Heart left ventricle (tissue), 16 donors: Measurements from ENCODE around the gene RNF2. TPM values are rescaled to one million over a fixed set of nuclear protein-coding genes. Genes with fewer than 3 reads are reported as not detected.
A peak's percentile ranks its signal among the peaks of the same experiment; 100 is the strongest.

Source experiments
- ATAC-seq, 4 donors: fragments of 200-7000 bp; cut with Tn5 transposase; one replicate each; pipeline ENCODE4 v1.9.1; 2020 to 2022; ENCODE audit warnings: moderate library complexity in 4 of 4, mild to moderate bottlenecking in 3 of 4, moderate number of reproducible peaks in 1 of 4
- DNase-seq, 5 donors: peaks; one replicate each; pipeline ENCODE4 v3.0.0-alpha.2; 2020
- H3K27ac ChIP-seq, 12 donors: fragments of 200-600 bp; sonication (generic) in 4 of 12; one replicate each; pipeline versions ENCODE4 v1.5.0 to v1.8.0; 2016 to 2022; ENCODE audit warnings: mild to moderate bottlenecking in 2 of 12
- H3K27me3 ChIP-seq, 9 donors: fragments of 200-600 bp; sonication (generic) in 2 of 9; one replicate each; pipeline versions ENCODE4 v1.5.1 to v1.8.0; 2016 to 2022; ENCODE audit warnings: mild to moderate bottlenecking in 3 of 9
- H3K36me3 ChIP-seq, 9 donors: fragments of 200-600 bp; sonication (generic) in 2 of 9; one replicate each; pipeline versions ENCODE4 v1.5.0 to v1.8.0; 2018 to 2022; ENCODE audit warnings: mild to moderate bottlenecking in 2 of 9
- H3K4me1 ChIP-seq, 12 donors: fragments of 200-600 bp; sonication (generic) in 4 of 12; one replicate each; pipeline versions ENCODE4 v1.5.0 to v1.8.0; 2016 to 2022; ENCODE audit warnings: mild to moderate bottlenecking in 3 of 12
- H3K4me3 ChIP-seq, 12 donors: fragments of 200-600 bp; sonication (generic) in 4 of 12; one replicate each; pipeline versions ENCODE4 v1.5.0 to v1.8.0; 2017 to 2022; ENCODE audit warnings: mild to moderate bottlenecking in 9 of 12, moderate library complexity in 4 of 12
- H3K9me3 ChIP-seq, 12 donors: fragments of 200-600 bp; sonication (generic) in 4 of 12; one replicate each; pipeline versions ENCODE4 v1.5.0 to v1.8.0; 2016 to 2022; ENCODE audit warnings: mild to moderate bottlenecking in 1 of 12
- POLR2A ChIP-seq, 2 donors: fragments of 450-650 bp; IDR thresholded peaks; one replicate each; pipeline ENCODE4 v1.6.1; 2017; ENCODE audit warnings: antibody characterized with exemption in 2 of 2, mild to moderate bottlenecking in 2 of 2, moderate library complexity in 2 of 2
- WGBS, 4 donors: extraction: QIAGEN DNeasy Blood & Tissue Kit in 2 of 4; methylation state at CpG; one replicate each; pipeline versions ENCODE4 v1.1.5 to v1.1.7; 2013 to 2018; 5-methylcytosine and 5-hydroxymethylcytosine counted together
- intact Hi-C, 10 donors: fragments of 100-400 bp; cut with DNase I; formaldehyde crosslinking; loops; one replicate each; pipeline versions ENCODE4 v1.11.1 to v1.14.2; 2022
- polyA plus RNA-seq, 2 donors: library from polyadenylated mRNA; stranded (reverse); fragments of 200-250 nt; gene quantifications; one replicate each; pipeline ENCODE4 v1.2.3, GENCODE V29; 2013
- total RNA-seq, 9 donors: library from RNA; depleted of rRNA in 2 of 9; stranded (reverse); fragments of >200 nt in 2 of 9; fragmentation: NEBNext Ultra II Directional in 3 of 9; extraction: Animal tissue kit (Norgen Biotek cat#: 25700) in 3 of 9; gene quantifications; one replicate each; pipeline versions ENCODE4 v1.1.0 to v1.2.4, GENCODE V29; 2016 to 2023
- TF ChIP-seq, protein P1 (sequence below), 12 donors: fragments of 200-600 bp; sonication (generic) in 4 of 12; IDR thresholded peaks; one replicate each; pipeline versions ENCODE4 v1.5.0 to v1.8.0; 2018 to 2022; ENCODE audit warnings: antibody characterized with exemption in 12 of 12, mild to moderate bottlenecking in 5 of 12
- donor health status: ischemic (EF 13 %, LVEDD 7.1; RV severe dilation, severe dysfunction).
- donor health status: healthy with polysubstance abuse.
- donor health status: DM: no; HTN: yes; CAD: no.
- donor health status: DM: no; HTN: no; CAD: no.
- donor health status: ischemic (EF 25% LVEDD 6.9; RV normal size, moderate dysfunction).
- donor health status: ischemic (EF 25% LVEDD 5.7; RV mildly dilated, moderate dysfunction).
- donor health status: healthy.
- donor health status: DM: yes; HTN: yes; CAD: no.
- donor health status: ischemic (EF 35%, LVEDD 5.7; RV mildly dilated, moderate dysfunction).
- donor health status: nonischemic (EF 11% LVEDD 7.7; RV severe dilation, severe dysfunction).
- donor health status: DM: yes; HTN: yes; CAD: no.
- donor health status: PGD.
- donor health status: ischemic (EF 29% LVEDD 5.4; RV normal size, mild dysfunction).
- donor health status: nonischemic (EF 23%, LVEDD 6.1; RV moderate dilation, normal function).

RNF2 gene
- total and polyA plus RNA-seq, 11 donors, result 2.7 to 18.6 (median 12.4) TPM

DNA sequence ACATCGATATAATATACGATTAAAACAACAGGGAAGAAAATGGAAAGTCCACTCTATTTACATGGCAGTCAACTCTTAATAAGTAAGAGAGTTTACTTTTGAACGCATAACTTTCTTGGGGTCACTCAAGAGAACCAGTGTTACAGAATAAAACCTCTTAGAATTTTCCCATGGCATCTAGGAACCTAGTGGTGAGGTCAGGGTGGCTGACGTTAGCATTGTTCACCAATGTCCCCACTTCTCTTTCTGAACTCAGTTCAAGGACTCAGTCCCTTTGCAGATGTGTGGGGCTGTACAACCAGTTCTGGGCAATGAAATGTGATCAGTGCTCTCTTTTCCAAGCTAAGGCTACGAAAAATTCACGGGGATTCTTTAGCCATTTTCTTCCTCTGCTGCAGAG is 2.6 kb upstream of the RNF2 start:
- intact Hi-C loops, result no loop called here
- DNase-seq (no peak), ATAC-seq (no peak)
- Histone ChIP-seq H3K36me3 (no peaks in the 10 kb centered on the region), H3K27ac (no peak overlapping the region), H3K27me3 (no peaks in the 10 kb centered on the region), H3K4me1 (peaks cover 0 to 21% (median 13%) of the 10 kb centered on the region in 12 donors), H3K4me3 (no peak overlapping the region), H3K9me3 (no peaks in the 10 kb centered on the region)
- TF ChIP-seq, protein P1, sequence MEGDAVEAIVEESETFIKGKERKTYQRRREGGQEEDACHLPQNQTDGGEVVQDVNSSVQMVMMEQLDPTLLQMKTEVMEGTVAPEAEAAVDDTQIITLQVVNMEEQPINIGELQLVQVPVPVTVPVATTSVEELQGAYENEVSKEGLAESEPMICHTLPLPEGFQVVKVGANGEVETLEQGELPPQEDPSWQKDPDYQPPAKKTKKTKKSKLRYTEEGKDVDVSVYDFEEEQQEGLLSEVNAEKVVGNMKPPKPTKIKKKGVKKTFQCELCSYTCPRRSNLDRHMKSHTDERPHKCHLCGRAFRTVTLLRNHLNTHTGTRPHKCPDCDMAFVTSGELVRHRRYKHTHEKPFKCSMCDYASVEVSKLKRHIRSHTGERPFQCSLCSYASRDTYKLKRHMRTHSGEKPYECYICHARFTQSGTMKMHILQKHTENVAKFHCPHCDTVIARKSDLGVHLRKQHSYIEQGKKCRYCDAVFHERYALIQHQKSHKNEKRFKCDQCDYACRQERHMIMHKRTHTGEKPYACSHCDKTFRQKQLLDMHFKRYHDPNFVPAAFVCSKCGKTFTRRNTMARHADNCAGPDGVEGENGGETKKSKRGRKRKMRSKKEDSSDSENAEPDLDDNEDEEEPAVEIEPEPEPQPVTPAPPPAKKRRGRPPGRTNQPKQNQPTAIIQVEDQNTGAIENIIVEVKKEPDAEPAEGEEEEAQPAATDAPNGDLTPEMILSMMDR (IDR thresholded peaks at IDR 0.05), result no peak
- TF ChIP-seq POLR2A (IDR thresholded peaks at IDR 0.05), result no peak
- 80 to 87% (median 85%) methylated on average over 6 of the region's 6 CpGs for WGBS, 4 donors

DNA sequence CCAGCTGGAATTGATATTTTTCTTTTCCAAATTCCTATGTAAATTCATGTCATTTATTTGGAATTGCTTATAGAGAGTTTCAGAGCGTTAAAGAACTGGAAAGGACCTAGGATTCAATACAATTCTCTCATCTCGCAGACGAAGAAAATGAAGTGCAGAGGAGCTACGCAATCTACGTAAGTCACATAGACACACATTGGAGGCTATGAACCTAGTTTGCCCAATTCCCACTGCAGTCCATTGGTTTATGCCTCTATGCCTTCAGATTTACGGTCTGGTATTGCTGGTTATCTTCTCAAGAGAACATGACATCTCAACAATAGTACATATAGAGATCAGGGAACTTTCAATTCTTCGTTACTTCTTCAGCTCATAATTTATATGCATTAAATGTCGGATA is 971 bp upstream of the RNF2 start:
- H3K4me1 ChIP-seq, result peaks cover 0 to 26% (median 20%) of the 10 kb centered on the region in 12 donors
- no peaks in the 10 kb centered on the region for H3K36me3 ChIP-seq
- ATAC-seq, result no peak
- peak overlapping the region in 7 of 12 donors; percentile 79 to 92 (median 88) for H3K27ac ChIP-seq
- no peak for TF ChIP-seq POLR2A (IDR thresholded peaks at IDR 0.05)
- TF ChIP-seq, protein P1 (IDR thresholded peaks at IDR 0.05), result no peak
- H3K9me3 ChIP-seq, result no peaks in the 10 kb centered on the region
- intact Hi-C loops, result loop anchor here in 1 of 10 donors (2.0 kb wide), 1 partner anchor 112 kb away; the partner anchor contains the start of genes SWT1 and TRMT1L
- WGBS, 4 donors, result 83 to 88% (median 84%) methylated on average over 8 of the region's 8 CpGs
- DNase-seq, result no peak
- peak overlapping the region in 6 of 12 donors; percentile 77 to 95 (median 86) for H3K4me3 ChIP-seq
- no peaks in the 10 kb centered on the region for H3K27me3 ChIP-seq

DNA sequence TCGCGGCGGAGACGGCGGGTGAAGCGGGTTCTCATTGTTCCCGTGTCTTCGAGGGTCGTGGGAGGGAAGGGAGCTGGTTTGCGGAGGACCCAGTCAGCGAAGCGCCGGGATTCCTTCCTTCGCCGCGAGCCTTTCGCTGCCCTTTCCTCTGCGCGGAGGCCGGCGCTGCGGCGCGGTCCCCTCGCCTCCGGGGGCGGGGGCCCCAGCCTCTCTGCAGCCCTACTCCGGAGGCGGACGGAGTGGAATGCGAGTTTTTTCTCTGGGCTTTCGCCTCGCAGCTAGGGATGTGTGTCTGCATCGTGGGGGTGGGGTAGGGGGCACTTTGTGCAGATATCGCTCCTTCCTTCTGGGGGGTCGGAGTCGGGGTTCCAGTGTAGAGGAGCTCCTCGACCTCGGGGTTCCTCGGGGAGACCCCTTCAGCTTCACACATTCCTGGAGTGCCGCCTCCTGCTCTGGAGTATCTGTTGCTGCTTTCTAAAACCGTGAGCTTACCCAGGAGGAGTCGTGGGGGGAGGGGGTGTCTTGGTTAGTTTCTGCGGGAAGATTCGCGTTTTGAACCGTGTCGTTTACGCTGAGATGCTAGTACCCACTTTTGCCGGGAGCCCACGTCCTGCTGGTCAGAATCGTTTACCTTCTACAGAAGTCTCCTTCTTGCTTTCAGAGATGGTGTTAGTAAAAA is 595 bp downstream of the RNF2 start:
- peak in 3 of 5 donors; percentile 22 to 36 (median 35) for DNase-seq
- no peaks in the 10 kb centered on the region for H3K27me3 ChIP-seq
- intact Hi-C loops, result loop anchor here in 4 of 10 donors (2.0 to 5.0 kb wide), 2 partner anchors 111 kb away; partner anchors contain the start of genes SWT1 (in 4 of the 4) and TRMT1L (in 4 of the 4)
- peak overlapping the region; percentile 62 to 95 (median 84) for H3K4me3 ChIP-seq
- 0% methylated on average over 34 to 52 of the region's 52 CpGs for WGBS, 4 donors
- H3K4me1 ChIP-seq, result peaks cover 0 to 37% (median 23%) of the 10 kb centered on the region in 12 donors
- peak overlapping the region; percentile 72 to 92 (median 88) for H3K27ac ChIP-seq
- ATAC-seq, result peak in 3 of 4 donors; percentile 64 to 75 (median 68)
- H3K36me3 ChIP-seq, result no peaks in the 10 kb centered on the region
- H3K9me3 ChIP-seq, result no peaks in the 10 kb centered on the region
- no peak for TF ChIP-seq POLR2A (IDR thresholded peaks at IDR 0.05)
- TF ChIP-seq, protein P1 (IDR thresholded peaks at IDR 0.05), result peak in 1 of 12 donors; percentile 4

DNA sequence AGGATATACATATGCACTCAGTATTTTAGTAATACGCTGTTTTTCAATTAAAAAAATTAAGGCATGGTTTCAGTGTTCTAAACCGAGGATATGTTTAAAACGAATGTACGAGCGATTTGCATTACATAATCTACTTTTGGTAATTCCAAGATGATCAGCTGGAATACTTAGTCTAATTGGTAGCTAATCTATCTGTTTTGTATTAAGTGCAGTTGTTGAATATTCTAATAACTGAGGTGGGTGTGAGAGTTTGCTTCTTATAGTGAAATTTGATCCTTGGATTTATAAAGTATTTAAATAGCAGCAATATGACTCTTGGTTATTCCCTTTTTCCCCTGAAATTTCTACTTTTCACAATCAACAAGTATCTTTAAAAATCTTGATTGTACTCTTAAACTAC is 1.3 kb downstream of the RNF2 start:
- Histone ChIP-seq H3K4me1 (peaks cover 0 to 43% (median 28%) of the 10 kb centered on the region in 12 donors), H3K9me3 (no peaks in the 10 kb centered on the region), H3K27me3 (no peaks in the 10 kb centered on the region), H3K27ac (peak overlapping the region in 1 of 12 donors; percentile 91), H3K4me3 (peak overlapping the region; percentile 62 to 95 (median 84)), H3K36me3 (no peaks in the 10 kb centered on the region)
- ATAC-seq (no peak), DNase-seq (no peak)
- 3 to 6% (median 4%) methylated on average over 5 of the region's 5 CpGs for WGBS, 4 donors
- no peak for TF ChIP-seq POLR2A (IDR thresholded peaks at IDR 0.05)
- TF ChIP-seq, protein P1 (IDR thresholded peaks at IDR 0.05), result no peak
- intact Hi-C loops, result loop anchor here in 3 of 10 donors (5.0 kb wide), 1 partner anchor 111 kb away; the partner anchor contains the start of genes SWT1 (in 3 of the 3) and TRMT1L (in 3 of the 3)
